ENCODE measurements around the gene KIF3A.

The KIF3A gene

GRCh38 chr5:132736853-132737833 is at the start of gene KIF3A:
TSS of gene KIF3A (minus strand) at chr5:132737546. CDS start at chr5:132737419, 127 bp downstream.
- TF ChIP-seq, protein P1, sequence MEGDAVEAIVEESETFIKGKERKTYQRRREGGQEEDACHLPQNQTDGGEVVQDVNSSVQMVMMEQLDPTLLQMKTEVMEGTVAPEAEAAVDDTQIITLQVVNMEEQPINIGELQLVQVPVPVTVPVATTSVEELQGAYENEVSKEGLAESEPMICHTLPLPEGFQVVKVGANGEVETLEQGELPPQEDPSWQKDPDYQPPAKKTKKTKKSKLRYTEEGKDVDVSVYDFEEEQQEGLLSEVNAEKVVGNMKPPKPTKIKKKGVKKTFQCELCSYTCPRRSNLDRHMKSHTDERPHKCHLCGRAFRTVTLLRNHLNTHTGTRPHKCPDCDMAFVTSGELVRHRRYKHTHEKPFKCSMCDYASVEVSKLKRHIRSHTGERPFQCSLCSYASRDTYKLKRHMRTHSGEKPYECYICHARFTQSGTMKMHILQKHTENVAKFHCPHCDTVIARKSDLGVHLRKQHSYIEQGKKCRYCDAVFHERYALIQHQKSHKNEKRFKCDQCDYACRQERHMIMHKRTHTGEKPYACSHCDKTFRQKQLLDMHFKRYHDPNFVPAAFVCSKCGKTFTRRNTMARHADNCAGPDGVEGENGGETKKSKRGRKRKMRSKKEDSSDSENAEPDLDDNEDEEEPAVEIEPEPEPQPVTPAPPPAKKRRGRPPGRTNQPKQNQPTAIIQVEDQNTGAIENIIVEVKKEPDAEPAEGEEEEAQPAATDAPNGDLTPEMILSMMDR (IDR thresholded peaks at IDR 0.05; ENCODE audit: low read depth, low read length, missing control alignments), result no peak
- peak; percentile 92 for DNase-seq (ENCODE audit: low read depth)
- H3K4me3 ChIP-seq (ENCODE audit: low read depth, low read length), result peak within 1 kb of the TSS; percentile 82

- no peak overlapping the region for H3K4me3 ChIP-seq (ENCODE audit: low read depth, low read length)
- TF ChIP-seq, protein P1 (IDR thresholded peaks at IDR 0.05; ENCODE audit: low read depth, low read length, missing control alignments), result no peak
- no peak for DNase-seq (ENCODE audit: low read depth)
Observed at GRCh38 chr5:132787076-132787475, 49.7 kb upstream of the KIF3A start.

DNA sequence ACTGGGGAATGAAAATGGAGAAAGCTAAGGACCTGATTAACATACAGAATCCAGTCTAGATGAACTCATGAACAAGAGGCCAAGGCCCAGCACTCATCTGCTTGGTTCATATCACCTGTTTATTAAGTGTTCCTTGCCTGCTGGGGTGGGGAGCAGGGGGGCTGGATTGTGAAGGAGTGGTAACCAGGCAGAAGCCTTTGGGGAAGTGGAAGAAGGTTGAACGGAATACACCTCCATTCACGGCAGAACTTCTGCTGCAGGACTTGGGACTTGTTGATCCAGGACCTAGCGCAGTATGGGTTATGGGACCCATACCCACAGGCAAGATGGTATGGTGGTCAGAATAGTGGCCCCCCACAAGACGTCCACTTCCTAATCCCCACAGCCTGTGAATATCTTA is 48.5 kb upstream of the KIF3A start:
- TF ChIP-seq, protein P1 (IDR thresholded peaks at IDR 0.05; ENCODE audit: low read depth, low read length, missing control alignments), result no peak

DNA sequence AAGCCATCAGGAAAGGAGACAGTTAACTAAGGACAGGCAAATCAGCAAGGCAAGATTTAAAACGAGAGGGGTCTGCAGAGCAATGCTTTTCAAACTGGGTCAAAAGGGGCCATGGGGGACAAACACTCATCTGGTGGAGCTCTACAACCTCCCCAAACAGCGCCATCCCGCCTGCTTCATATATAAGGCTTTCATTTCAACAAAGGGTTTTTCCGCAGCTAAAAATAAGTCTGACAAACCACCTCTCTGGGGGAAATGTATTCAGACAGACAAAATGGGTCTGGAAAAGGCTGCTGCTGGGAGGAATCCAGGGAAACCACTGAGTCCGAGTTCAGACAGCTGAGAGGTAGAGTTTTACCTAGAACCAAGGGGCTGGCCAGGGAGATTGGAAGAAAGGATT is 48.0 kb upstream of the KIF3A start:
- DNase-seq (ENCODE audit: low read depth), result no peak
- TF ChIP-seq, protein P1 (IDR thresholded peaks at IDR 0.05; ENCODE audit: low read depth, low read length, missing control alignments), result no peak
- no peak overlapping the region for H3K4me3 ChIP-seq (ENCODE audit: low read depth, low read length)

More for the DNA sequence above, 48.5 kb upstream of the KIF3A start:
- H3K4me3 ChIP-seq (ENCODE audit: low read depth, low read length), result no peak overlapping the region
- DNase-seq (ENCODE audit: low read depth), result no peak

DNA sequence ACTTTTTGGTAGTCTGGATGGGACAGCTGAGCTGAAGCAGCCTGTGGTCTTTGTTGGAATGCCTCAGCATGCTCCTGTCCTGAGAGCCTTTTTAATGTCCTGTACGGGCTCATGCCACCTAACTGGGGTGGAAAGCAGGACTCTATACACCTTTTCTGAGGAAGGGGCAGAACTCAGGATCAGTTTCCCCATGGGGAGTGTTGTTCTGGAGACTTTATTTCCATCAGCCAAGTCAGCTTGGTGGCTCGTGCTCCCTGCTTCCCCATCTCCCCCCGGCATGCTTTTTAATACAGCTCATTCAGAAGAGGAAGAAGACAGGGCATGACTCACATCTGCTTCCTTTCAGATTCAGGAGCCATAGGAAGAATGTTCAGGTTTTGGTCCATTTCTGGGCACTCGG is 44.8 kb upstream of the KIF3A start:
- no peak for DNase-seq (ENCODE audit: low read depth)
- TF ChIP-seq, protein P1 (IDR thresholded peaks at IDR 0.05; ENCODE audit: low read depth, low read length, missing control alignments), result no peak

DNA sequence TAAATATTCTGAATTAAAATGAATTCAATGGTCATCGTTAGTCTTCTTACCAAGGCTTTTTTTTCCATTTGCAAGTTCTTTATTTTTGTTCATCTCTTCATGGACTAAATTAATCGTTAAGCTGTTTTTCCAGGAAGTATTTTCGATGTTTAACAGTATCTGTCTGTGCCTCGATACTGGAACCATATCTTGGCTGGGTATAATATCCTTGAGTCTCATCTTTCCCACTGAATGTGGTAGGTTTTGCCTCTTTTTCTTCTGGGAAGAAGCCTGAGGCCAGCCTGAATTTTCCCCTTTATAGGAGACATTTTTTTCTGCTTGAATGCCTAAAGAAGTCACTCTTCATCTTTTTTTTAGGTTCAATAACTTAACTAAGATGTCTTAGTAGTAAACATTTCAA is 43.7 kb upstream of the KIF3A start:
- no peak overlapping the region for H3K4me3 ChIP-seq (ENCODE audit: low read depth, low read length)
- DNase-seq (ENCODE audit: low read depth), result no peak
- TF ChIP-seq, protein P1 (IDR thresholded peaks at IDR 0.05; ENCODE audit: low read depth, low read length, missing control alignments), result no peak

More for the DNA sequence above, 44.8 kb upstream of the KIF3A start:
- H3K4me3 ChIP-seq (ENCODE audit: low read depth, low read length), result no peak overlapping the region
